Smooth muscle cell (in vitro differentiated cells): ENCODE results near the gene CCL25. TPM values are rescaled to one million over a fixed set of nuclear protein-coding genes. Genes with fewer than 3 reads are reported as not detected.
"Not testable (repeated sequence)": the region's sequence is repeated elsewhere in the genome, so short reads cannot be mapped to it uniquely, and the experiment has no call there.

ENCODE experiments used
- DNase-seq: peaks from one replicate; lab custom pipeline; 2025; ENCODE audit not compliant: unreplicated experiment; lab: John Stamatoyannopoulos, UW
- H2AFZ ChIP-seq: fragments of 200-600 bp; sonication (generic); 2 replicates; pipeline ENCODE4 v1.6.0; 2016; ENCODE audit warnings: antibody characterized with exemption, low read depth, mild to moderate bottlenecking
- H3F3A ChIP-seq: fragments of 200-600 bp; sonication (generic); 2 replicates; pipeline ENCODE4 v1.6.0; 2017; ENCODE audit warnings: antibody characterized with exemption, low read depth
- H3K27ac ChIP-seq: fragments of 200-600 bp; sonication (generic); 2 replicates; pipeline ENCODE4 v1.5.1; 2016; ENCODE audit warnings: low read depth, mild to moderate bottlenecking
- H3K27me3 ChIP-seq: fragments of 200-600 bp; sonication (generic); 2 replicates; pipeline ENCODE4 v1.6.1; 2016; ENCODE audit warnings: low read depth, mild to moderate bottlenecking
- H3K36me3 ChIP-seq: fragments of 200-600 bp; sonication (generic); 2 replicates; pipeline ENCODE4 v1.5.1; 2016; ENCODE audit warnings: low read depth
- H3K4me1 ChIP-seq: fragments of 200-600 bp; sonication (generic); 2 replicates; pipeline ENCODE4 v1.5.1; 2016; ENCODE audit warnings: low read depth
- H3K4me2 ChIP-seq: fragments of 200-600 bp; sonication (generic); 2 replicates; pipeline ENCODE4 v1.6.0; 2016; ENCODE audit warnings: mild to moderate bottlenecking
- H3K4me3 ChIP-seq: fragments of 200-600 bp; sonication (generic); 2 replicates; pipeline ENCODE4 v1.5.1; 2016; ENCODE audit warnings: mild to moderate bottlenecking
- H3K79me2 ChIP-seq: fragments of 200-600 bp; sonication (generic); 2 replicates; pipeline ENCODE4 v1.6.0; 2016; ENCODE audit warnings: low read depth, mild to moderate bottlenecking
- H3K9ac ChIP-seq: fragments of 200-600 bp; sonication (generic); 2 replicates; pipeline ENCODE4 v1.6.0; 2016; ENCODE audit warnings: low read depth
- H3K9me3 ChIP-seq: fragments of 200-600 bp; sonication (generic); replicated peaks from 2 replicates; pipeline ENCODE4 v1.5.1; 2016; ENCODE audit warnings: low read depth
- H4K20me1 ChIP-seq: fragments of 200-600 bp; sonication (generic); 2 replicates; pipeline ENCODE4 v1.6.0; 2016; ENCODE audit warnings: low read depth
- WGBS: methylation state at CpG from one replicate; pipeline ENCODE4 v1.1.7; 2016; ENCODE audit warnings: low lambda C conversion rate; 5-methylcytosine and 5-hydroxymethylcytosine counted together
- polyA plus RNA-seq: library from polyadenylated mRNA; unstranded; fragments of >200 nt; fragmentation: Nextera tagmentation; extraction: Ambion mirVana; gene quantifications from 2 replicates; pipeline ENCODE4 v1.2.1, GENCODE V29; 2016
- total RNA-seq: library from RNA; depleted of rRNA; stranded (reverse); fragments of >200 nt; gene quantifications from 2 replicates; pipeline ENCODE4 v1.2.3, GENCODE V29; 2014
- TF ChIP-seq, protein P1 (sequence below): fragments of 200-600 bp; sonication (generic); IDR thresholded peaks from 2 replicates; pipeline ENCODE4 v1.5.1; 2017; ENCODE audit warnings: borderline replicate concordance, mild to moderate bottlenecking, antibody characterized with exemption; ENCODE audit not compliant: insufficient read depth, poor library complexity, severe bottlenecking

The CCL25 gene
- total and polyA plus RNA-seq, 2 experiments from 2014 or later: 0.91 TPM; not detected in 1

DNA sequence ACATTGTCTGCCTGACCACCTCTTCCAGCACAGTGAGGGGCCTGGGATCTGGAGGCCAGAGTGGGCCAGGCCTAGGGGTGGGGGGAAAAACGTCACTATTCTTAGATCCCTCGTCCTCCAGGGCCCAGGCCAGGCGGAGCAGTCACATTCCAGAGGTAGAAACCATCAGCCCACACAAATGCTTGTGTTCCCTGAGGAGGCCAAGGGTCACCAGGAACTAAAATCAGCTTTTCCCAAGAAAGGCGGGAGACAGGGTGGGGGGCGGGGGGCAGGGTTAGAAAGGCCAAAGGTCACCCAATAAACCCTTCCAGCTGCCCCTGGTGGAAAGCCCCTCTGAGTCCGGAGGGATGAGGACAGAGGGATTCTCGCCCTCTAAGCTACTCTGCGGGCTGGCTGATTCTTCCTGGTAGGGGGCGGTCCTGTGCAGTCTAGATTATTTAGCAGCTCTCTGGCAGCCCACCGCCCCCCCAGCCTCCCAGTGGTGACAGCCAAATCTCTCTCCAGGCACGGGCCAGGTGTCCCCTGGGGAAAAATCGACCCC is 23.5 kb upstream of the CCL25 start:
- Histone ChIP-seq H3K79me2 (no peaks in the 10 kb centered on the region), H3F3A (no peaks in the 10 kb centered on the region), H2AFZ (peak overlapping the region; percentile 43), H3K4me1 (peaks cover 31% of the 10 kb centered on the region), H4K20me1 (no peaks in the 10 kb centered on the region), H3K4me2 (peak overlapping the region; percentile 68), H3K36me3 (no peaks in the 10 kb centered on the region), H3K9me3 (no peaks in the 10 kb centered on the region), H3K27ac (peak overlapping the region; percentile 28), H3K27me3 (no peaks in the 10 kb centered on the region), H3K9ac (no peak overlapping the region), H3K4me3 (no peak overlapping the region)
- no peak for DNase-seq
- WGBS: 16% methylated on average over 11 of the region's 12 CpGs
- TF ChIP-seq, protein P1, sequence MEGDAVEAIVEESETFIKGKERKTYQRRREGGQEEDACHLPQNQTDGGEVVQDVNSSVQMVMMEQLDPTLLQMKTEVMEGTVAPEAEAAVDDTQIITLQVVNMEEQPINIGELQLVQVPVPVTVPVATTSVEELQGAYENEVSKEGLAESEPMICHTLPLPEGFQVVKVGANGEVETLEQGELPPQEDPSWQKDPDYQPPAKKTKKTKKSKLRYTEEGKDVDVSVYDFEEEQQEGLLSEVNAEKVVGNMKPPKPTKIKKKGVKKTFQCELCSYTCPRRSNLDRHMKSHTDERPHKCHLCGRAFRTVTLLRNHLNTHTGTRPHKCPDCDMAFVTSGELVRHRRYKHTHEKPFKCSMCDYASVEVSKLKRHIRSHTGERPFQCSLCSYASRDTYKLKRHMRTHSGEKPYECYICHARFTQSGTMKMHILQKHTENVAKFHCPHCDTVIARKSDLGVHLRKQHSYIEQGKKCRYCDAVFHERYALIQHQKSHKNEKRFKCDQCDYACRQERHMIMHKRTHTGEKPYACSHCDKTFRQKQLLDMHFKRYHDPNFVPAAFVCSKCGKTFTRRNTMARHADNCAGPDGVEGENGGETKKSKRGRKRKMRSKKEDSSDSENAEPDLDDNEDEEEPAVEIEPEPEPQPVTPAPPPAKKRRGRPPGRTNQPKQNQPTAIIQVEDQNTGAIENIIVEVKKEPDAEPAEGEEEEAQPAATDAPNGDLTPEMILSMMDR: no peak

DNA sequence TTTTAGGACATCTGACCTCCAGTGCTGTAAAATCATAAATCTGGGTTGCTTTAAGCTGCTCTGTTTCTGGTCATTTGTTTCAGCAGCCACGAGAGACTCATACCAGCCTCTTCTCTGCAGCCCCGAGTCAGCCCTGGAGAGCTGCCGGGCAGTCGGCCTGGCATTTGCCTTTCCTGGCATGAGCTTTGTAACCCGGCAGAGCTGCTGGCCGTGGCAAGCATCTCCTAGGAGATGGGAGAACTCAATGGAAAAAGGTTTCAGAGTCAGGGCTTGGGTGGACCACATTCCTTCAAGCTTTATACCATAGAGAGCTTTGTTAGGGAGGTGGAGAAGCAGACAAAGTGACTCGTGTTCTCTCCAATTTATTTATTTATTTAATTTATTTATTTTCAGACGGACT is 21.6 kb upstream of the CCL25 start:
- peaks cover 31% of the 10 kb centered on the region for H3K4me1 ChIP-seq
- WGBS: 77% methylated on average over 8 of the region's 8 CpGs
- H3K4me2 ChIP-seq: no peak overlapping the region
- no peaks in the 10 kb centered on the region for H3F3A ChIP-seq
- H3K4me3 ChIP-seq: no peak overlapping the region
- no peaks in the 10 kb centered on the region for H3K27me3 ChIP-seq
- no peak overlapping the region for H2AFZ ChIP-seq
- TF ChIP-seq, protein P1: no peak
- DNase-seq: no peak
- H3K36me3 ChIP-seq: no peaks in the 10 kb centered on the region
- H3K9me3 ChIP-seq: no peaks in the 10 kb centered on the region
- no peak overlapping the region for H3K27ac ChIP-seq
- no peak overlapping the region for H3K9ac ChIP-seq
- no peaks in the 10 kb centered on the region for H4K20me1 ChIP-seq
- no peaks in the 10 kb centered on the region for H3K79me2 ChIP-seq

DNA sequence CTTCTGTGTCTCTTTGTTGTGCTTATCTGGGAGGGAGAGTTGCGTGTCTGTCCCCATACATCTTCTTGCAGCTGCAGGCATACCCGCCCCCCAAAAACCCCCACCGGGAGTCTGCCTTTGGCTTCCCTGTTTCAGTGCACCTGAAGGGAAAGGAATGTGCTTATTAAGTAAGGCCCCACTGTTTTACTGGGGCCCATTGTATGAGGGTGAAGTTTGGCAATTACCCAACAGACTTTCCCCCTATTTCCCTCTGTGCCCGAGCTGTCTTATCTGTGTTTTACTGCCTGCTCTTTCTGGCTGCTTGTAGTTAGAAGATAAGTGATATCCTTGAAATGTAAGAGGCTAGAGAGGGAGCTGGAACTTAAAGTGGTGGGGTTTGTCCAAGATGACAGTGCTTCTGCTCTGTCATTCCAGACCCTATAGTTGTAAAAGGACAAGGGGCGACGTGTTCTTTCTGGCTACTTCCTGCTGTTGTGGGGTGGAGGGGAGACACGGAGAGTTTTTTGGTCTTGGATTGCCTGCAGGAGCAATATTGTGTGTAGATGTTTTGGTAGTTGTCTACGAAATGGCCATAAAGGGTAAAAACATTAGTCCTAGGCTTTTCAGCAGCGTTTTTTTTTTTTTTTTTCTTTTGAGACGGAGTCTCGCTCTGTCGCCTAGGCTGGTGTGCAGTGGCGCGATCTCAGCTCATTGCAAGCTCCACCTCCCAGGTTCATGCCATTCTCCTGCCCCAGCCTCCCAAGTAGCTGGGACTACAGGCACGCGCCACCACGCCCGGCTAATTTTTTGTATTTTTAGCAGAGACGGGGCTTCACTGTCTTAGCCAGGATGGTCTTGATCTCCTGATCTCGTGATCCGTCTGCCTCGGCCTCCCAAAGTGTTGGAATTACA is 19.0 kb upstream of the CCL25 start:
- not testable (repeated sequence) for H3K4me3 ChIP-seq, H3K9me3 ChIP-seq, H4K20me1 ChIP-seq, H3K79me2 ChIP-seq, H3F3A ChIP-seq, H3K27me3 ChIP-seq, DNase-seq, H3K9ac ChIP-seq, H3K36me3 ChIP-seq
- Histone ChIP-seq H3K4me2 (peak overlapping the region; percentile 73), H3K4me1 (peaks cover 26% of the 10 kb centered on the region), H3K27ac (peak overlapping the region; percentile 42), H2AFZ (peak overlapping the region; percentile 82)
- WGBS: 46% methylated on average over 21 of the region's 22 CpGs

DNA sequence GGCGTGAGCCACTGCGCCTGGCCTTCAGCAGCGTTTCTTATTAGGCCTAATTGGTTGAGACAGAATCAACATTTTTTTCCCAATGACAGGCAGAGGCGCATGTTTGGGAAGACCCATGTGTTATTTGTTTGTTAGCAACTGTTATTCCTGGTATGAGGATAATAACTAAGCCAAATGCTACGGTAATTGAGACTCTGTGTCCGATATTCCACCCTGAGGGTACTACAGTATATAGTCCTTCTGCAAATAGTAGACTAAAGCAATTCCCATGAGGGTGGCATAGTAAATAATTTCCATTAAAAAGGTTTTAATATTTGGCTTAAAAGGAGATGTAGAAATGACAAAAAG is 18.4 kb upstream of the CCL25 start:
- H3K79me2 ChIP-seq: no peaks in the 10 kb centered on the region
- no peaks in the 10 kb centered on the region for H3K9me3 ChIP-seq
- H3F3A ChIP-seq: no peaks in the 10 kb centered on the region
- TF ChIP-seq, protein P1: no peak
- no peak overlapping the region for H2AFZ ChIP-seq
- H3K4me1 ChIP-seq: peaks cover 23% of the 10 kb centered on the region
- no peak overlapping the region for H3K27ac ChIP-seq
- H3K4me2 ChIP-seq: no peak overlapping the region
- 65% methylated on average over 6 of the region's 6 CpGs for WGBS
- no peaks in the 10 kb centered on the region for H4K20me1 ChIP-seq
- no peak overlapping the region for H3K9ac ChIP-seq
- H3K27me3 ChIP-seq: no peaks in the 10 kb centered on the region
- H3K36me3 ChIP-seq: no peaks in the 10 kb centered on the region
- DNase-seq: no peak
- no peak overlapping the region for H3K4me3 ChIP-seq
